ENCODE data around the gene S100A9. TPM values are rescaled to one million over a fixed set of nuclear protein-coding genes. Genes with fewer than 3 reads are reported as not detected.
"Not testable (repeated sequence)": the region's sequence is repeated elsewhere in the genome, so short reads cannot be mapped to it uniquely, and the experiment has no call there.

Gene S100A9
- total and polyA plus RNA-seq, 2 experiments from 2014 or later, result 3.2 to 6.4 TPM

- Histone ChIP-seq H3K36me3 (replicated peaks; ENCODE audit: insufficient read depth, low read depth) (no peaks in the 10 kb centered on the region), H3K4me1 (ENCODE audit: insufficient read depth) (no peaks in the 10 kb centered on the region), H3K4me2 (no peak overlapping the region), H2AFZ (no peak overlapping the region), H3K9me2 (replicated peaks; ENCODE audit: insufficient read depth) (no peaks in the 10 kb centered on the region), H3K27ac (no peak overlapping the region), H3K4me3 (no peak overlapping the region), H3K27me3 (no peaks in the 10 kb centered on the region), H4K20me1 (ENCODE audit: insufficient read depth, poor library complexity, severe bottlenecking) (no peaks in the 10 kb centered on the region), H3K79me2 (no peaks in the 10 kb centered on the region), H3K9me3 (ENCODE audit: low read depth) (no peaks in the 10 kb centered on the region)
- TF ChIP-seq CTCF (IDR thresholded peaks at IDR 0.05; ENCODE audit: poor library complexity), result no peak
- TF ChIP-seq EZH2 (IDR thresholded peaks at IDR 0.05; ENCODE audit: borderline replicate concordance), result no peak
- no peak for TF ChIP-seq EZH2phosphoT487 (IDR thresholded peaks at IDR 0.05; ENCODE audit: low read depth, severe bottlenecking, unreplicated experiment)
- no peak for DNase-seq (ENCODE audit: low spot score)
- 56% methylated on average over 7 of the region's 7 CpGs for WGBS (ENCODE audit: low lambda C conversion rate, missing lambda C conversion rate)
Measured at GRCh38 chr1:153310526-153310925, 47.1 kb upstream of the S100A9 start.

GRCh38 chr1:153312570-153313186 is 45.0 kb upstream of the S100A9 start, which contains the start of gene PGLYRP3:
PGLYRP3 (minus strand) TSS chr1:153312952; CDS start chr1:153310665, 2,287 bp downstream.
- no peak within 1 kb of the TSS for H3K4me3 ChIP-seq
- no peak for DNase-seq (ENCODE audit: low spot score)
- no peaks in the 10 kb centered on the region for H3K79me2 ChIP-seq
- H3K27me3 ChIP-seq, result no peaks in the 10 kb centered on the region
- H3K36me3 ChIP-seq (replicated peaks; ENCODE audit: insufficient read depth, low read depth), result no peaks in the 10 kb centered on the region
- no peak within 1 kb of the TSS for H2AFZ ChIP-seq
- H3K27ac ChIP-seq, result no peak within 1 kb of the TSS
- H3K9me3 ChIP-seq (ENCODE audit: low read depth), result no peaks in the 10 kb centered on the region
- 54% methylated on average over 4 of the region's 4 CpGs for WGBS (ENCODE audit: low lambda C conversion rate, missing lambda C conversion rate)
- no peaks in the 10 kb centered on the region for H3K9me2 ChIP-seq (replicated peaks; ENCODE audit: insufficient read depth)
- no peak for TF ChIP-seq EZH2phosphoT487 (IDR thresholded peaks at IDR 0.05; ENCODE audit: low read depth, severe bottlenecking, unreplicated experiment)
- no peak for TF ChIP-seq EZH2 (IDR thresholded peaks at IDR 0.05; ENCODE audit: borderline replicate concordance)
- H4K20me1 ChIP-seq (ENCODE audit: insufficient read depth, poor library complexity, severe bottlenecking), result no peaks in the 10 kb centered on the region
- no peaks in the 10 kb centered on the region for H3K4me1 ChIP-seq (ENCODE audit: insufficient read depth)
- H3K4me2 ChIP-seq, result no peak within 1 kb of the TSS

- WGBS (ENCODE audit: low lambda C conversion rate, missing lambda C conversion rate), result 59% methylated on average over 2 of the region's 2 CpGs
- no peak for TF ChIP-seq EZH2phosphoT487 (IDR thresholded peaks at IDR 0.05; ENCODE audit: low read depth, severe bottlenecking, unreplicated experiment)
- no peak for TF ChIP-seq EZH2 (IDR thresholded peaks at IDR 0.05; ENCODE audit: borderline replicate concordance)
- no peak for TF ChIP-seq CTCF (IDR thresholded peaks at IDR 0.05; ENCODE audit: poor library complexity)
- H3K4me2 ChIP-seq, result no peak overlapping the region
- no peaks in the 10 kb centered on the region for H3K9me3 ChIP-seq (ENCODE audit: low read depth)
- H3K4me3 ChIP-seq, result no peak overlapping the region
- H3K4me1 ChIP-seq (ENCODE audit: insufficient read depth), result no peaks in the 10 kb centered on the region
- DNase-seq (ENCODE audit: low spot score), result no peak
- H4K20me1 ChIP-seq (ENCODE audit: insufficient read depth, poor library complexity, severe bottlenecking), result no peaks in the 10 kb centered on the region
- H3K27ac ChIP-seq, result no peak overlapping the region
- no peaks in the 10 kb centered on the region for H3K36me3 ChIP-seq (replicated peaks; ENCODE audit: insufficient read depth, low read depth)
- no peaks in the 10 kb centered on the region for H3K9me2 ChIP-seq (replicated peaks; ENCODE audit: insufficient read depth)
- no peaks in the 10 kb centered on the region for H3K27me3 ChIP-seq
- no peak overlapping the region for H2AFZ ChIP-seq
- H3K79me2 ChIP-seq, result no peaks in the 10 kb centered on the region
Measured at GRCh38 chr1:153313288-153313687, 44.4 kb upstream of the S100A9 start.

- not testable (repeated sequence) for H3K9me3 ChIP-seq (ENCODE audit: low read depth); H4K20me1 ChIP-seq (ENCODE audit: insufficient read depth, poor library complexity, severe bottlenecking); H3K79me2 ChIP-seq; H3K27ac ChIP-seq; H3K4me3 ChIP-seq; H3K36me3 ChIP-seq (replicated peaks; ENCODE audit: insufficient read depth, low read depth); DNase-seq (ENCODE audit: low spot score); H3K9me2 ChIP-seq (replicated peaks; ENCODE audit: insufficient read depth); H2AFZ ChIP-seq; H3K4me1 ChIP-seq (ENCODE audit: insufficient read depth); H3K27me3 ChIP-seq; H3K4me2 ChIP-seq
Measured at GRCh38 chr1:153314388-153314787, 43.3 kb upstream of the S100A9 start.

GRCh38 chr1:153316013-153316412 is 41.6 kb upstream of the S100A9 start:
- not testable (repeated sequence) for H3K27me3 ChIP-seq; H3K4me3 ChIP-seq; H3K9me2 ChIP-seq (replicated peaks; ENCODE audit: insufficient read depth); H3K4me2 ChIP-seq; H3K79me2 ChIP-seq; H2AFZ ChIP-seq; H3K9me3 ChIP-seq (ENCODE audit: low read depth); H3K4me1 ChIP-seq (ENCODE audit: insufficient read depth); H3K27ac ChIP-seq; H3K36me3 ChIP-seq (replicated peaks; ENCODE audit: insufficient read depth, low read depth); DNase-seq (ENCODE audit: low spot score); H4K20me1 ChIP-seq (ENCODE audit: insufficient read depth, poor library complexity, severe bottlenecking)

- not testable (repeated sequence) for H3K27me3 ChIP-seq; H3K79me2 ChIP-seq; H3K4me3 ChIP-seq; H4K20me1 ChIP-seq (ENCODE audit: insufficient read depth, poor library complexity, severe bottlenecking); DNase-seq (ENCODE audit: low spot score); H3K4me2 ChIP-seq; H3K9me3 ChIP-seq (ENCODE audit: low read depth); H2AFZ ChIP-seq; H3K9me2 ChIP-seq (replicated peaks; ENCODE audit: insufficient read depth); H3K27ac ChIP-seq; H3K36me3 ChIP-seq (replicated peaks; ENCODE audit: insufficient read depth, low read depth); H3K4me1 ChIP-seq (ENCODE audit: insufficient read depth)
- WGBS (ENCODE audit: low lambda C conversion rate, missing lambda C conversion rate), result 71% methylated on average over 7 of the region's 7 CpGs
Measured at GRCh38 chr1:153318145-153318544, 39.5 kb upstream of the S100A9 start.
